HCT116 (cell line): ENCODE data around the gene YIPF1. TPM values are rescaled to one million over a fixed set of nuclear protein-coding genes. Genes with fewer than 3 reads are reported as not detected.
A peak's percentile ranks its signal among the peaks of the same experiment; 100 is the strongest.

Experiments used
- ATAC-seq: fragments of 200-7000 bp; cut with Tn5 transposase; 2 replicates; pipeline ENCODE4 v1.9.1; 2020; ENCODE audit warnings: mild to moderate bottlenecking, moderate library complexity
- BruUV-seq: library from RNA; stranded (reverse); fragments of 400-500 nt; replicated peaks from 2 replicates; lab custom pipeline; 2021; lab: Mats Ljungman, UMichigan
- CTCF ChIA-PET: fragments of 300-600 bp; sonication (Branson Sonifier 250); formaldehyde crosslinking; loops from one replicate; lab custom pipeline; 2021; ENCODE audit warnings: antibody characterized with exemption; lab: Charles Lee
- POLR2A ChIA-PET: fragments of 300-600, 350-600 bp; sonication (Branson Sonifier 250); formaldehyde crosslinking; loops from one replicate; lab custom pipeline; 2021; ENCODE audit warnings: antibody characterized with exemption; lab: Charles Lee
- RAD21 ChIA-PET, 2 experiments: fragments of 300-600 bp; sonication (Branson Sonifier 250); formaldehyde crosslinking; loops; one replicate each; lab custom pipeline; 2023; ENCODE audit warnings: low total read pairs in 2 of 2; ENCODE audit not compliant: uncharacterized antibody in 2 of 2, unreplicated experiment in 2 of 2, low non-redundant PET in 1 of 2; lab: Charles Lee
- DNase-seq: peaks from one replicate; pipeline ENCODE4 v3.0.0-alpha.2; 2010; ENCODE audit warnings: low read depth, low spot score
- H2AFZ ChIP-seq: fragments of 200-600 bp; shearing (Covaris generic), sonication (generic); 2 replicates; pipeline ENCODE4 v1.6.1; 2017; ENCODE audit warnings: low read depth, mixed run types, mixed read lengths, antibody characterized with exemption, low read length; ENCODE audit not compliant: poor library complexity, severe bottlenecking
- H3K27ac ChIP-seq: 2 replicates; pipeline ENCODE4 v1.5.1; 2012; ENCODE audit warnings: low read depth, low read length
- H3K27me3 ChIP-seq: fragments of 200-600 bp; sonication (generic); 2 replicates; pipeline ENCODE4 v1.6.1; 2016; ENCODE audit warnings: mixed run types, low read length, mixed read lengths; ENCODE audit not compliant: insufficient read depth
- H3K36me3 ChIP-seq, 2 experiments: fragments of 200-500 bp in 1 of 2; fragments of 200-600 bp in 1 of 2; sonication (Bioruptor generic) in 1 of 2; sonication (generic) in 1 of 2; 2 replicates each; pipeline versions ENCODE4 v1.5.1 to v1.6.1; 2014 to 2016; ENCODE audit warnings: low read length in 2 of 2, inconsistent platforms in 1 of 2, mixed read lengths in 1 of 2, mixed run types in 1 of 2; ENCODE audit not compliant: insufficient read depth in 2 of 2, control insufficient read depth in 1 of 2
- H3K4me1 ChIP-seq, 2 experiments: fragments of 200-600 bp in 1 of 2; sonication (generic) in 1 of 2; 2 replicates each; pipeline versions ENCODE4 v1.5.1 to v1.6.1; 2012 to 2017; ENCODE audit warnings: low read length in 2 of 2, inconsistent platforms in 1 of 2, mild to moderate bottlenecking in 1 of 2, mixed read lengths in 1 of 2, mixed run types in 1 of 2, moderate library complexity in 1 of 2; ENCODE audit not compliant: insufficient read depth in 2 of 2, control insufficient read depth in 1 of 2
- H3K4me2 ChIP-seq: fragments of 200-600 bp; sonication (generic); 2 replicates; pipeline ENCODE4 v1.6.1; 2017; ENCODE audit warnings: mixed run types, low read length, mixed read lengths
- H3K4me3 ChIP-seq, 2 experiments: fragments of 200-600 bp in 1 of 2; sonication (generic) in 1 of 2; replicated peaks in 1 of 2; 2 replicates each; pipeline ENCODE4 v1.5.1; 2011 to 2016; ENCODE audit warnings: low read length in 2 of 2, control low read depth in 1 of 2, low read depth in 1 of 2, mild to moderate bottlenecking in 1 of 2, mixed read lengths in 1 of 2, mixed run types in 1 of 2
- H3K79me2 ChIP-seq: fragments of 200-600 bp; sonication (generic); 2 replicates; pipeline ENCODE4 v1.6.1; 2017; ENCODE audit warnings: mild to moderate bottlenecking, mixed run types, low read length, moderate library complexity, mixed read lengths; ENCODE audit not compliant: insufficient read depth
- H3K9ac ChIP-seq: fragments of 200-600 bp; sonication (generic); 2 replicates; pipeline ENCODE4 v1.6.1; 2016; ENCODE audit warnings: low read length, mixed read lengths
- H3K9me2 ChIP-seq: fragments of 200-600 bp; sonication (generic), shearing (Covaris generic); 2 replicates; pipeline ENCODE4 v1.6.1; 2017; ENCODE audit warnings: mixed run types, mild to moderate bottlenecking, moderate library complexity; ENCODE audit not compliant: insufficient read depth
- H3K9me3 ChIP-seq, 2 experiments: fragments of 200-500 bp in 1 of 2; fragments of 200-600 bp in 1 of 2; sonication (Bioruptor generic) in 1 of 2; sonication (generic) in 1 of 2; 2 replicates each; pipeline ENCODE4 v1.6.1; 2014 to 2017; ENCODE audit warnings: low read length in 2 of 2, mixed read lengths in 2 of 2, inconsistent platforms in 1 of 2, low read depth in 1 of 2, mild to moderate bottlenecking in 1 of 2, mixed run types in 1 of 2, moderate library complexity in 1 of 2; ENCODE audit not compliant: control insufficient read depth in 1 of 2, insufficient read depth in 1 of 2
- H4K20me1 ChIP-seq: fragments of 200-600 bp; sonication (generic), shearing (Covaris generic); 2 replicates; pipeline ENCODE4 v1.6.1; 2017; ENCODE audit warnings: mixed run types, mild to moderate bottlenecking, moderate library complexity; ENCODE audit not compliant: insufficient read depth
- MAX ChIP-seq: IDR thresholded peaks from 2 replicates; pipeline ENCODE4 v1.6.1; 2012
- POLR2A ChIP-seq: IDR thresholded peaks from 2 replicates; pipeline ENCODE4 v1.7.0; 2011; ENCODE audit warnings: borderline replicate concordance; ENCODE audit not compliant: insufficient read depth, insufficient read length; ENCODE audit errors: extremely low read depth
- RAD21 ChIP-seq: IDR thresholded peaks from 2 replicates; pipeline ENCODE4 v1.6.1; 2012; ENCODE audit warnings: low read depth, mild to moderate bottlenecking
- TCF7L2 ChIP-seq: IDR thresholded peaks from 2 replicates; pipeline ENCODE4 v1.7.0; 2011; ENCODE audit warnings: borderline replicate concordance, inconsistent platforms; ENCODE audit not compliant: insufficient read depth, insufficient read length; ENCODE audit errors: extremely low read depth
- YY1 ChIP-seq: IDR thresholded peaks from 2 replicates; pipeline ENCODE4 v1.6.1; 2011; ENCODE audit warnings: low read length, low read depth, moderate library complexity, mild to moderate bottlenecking; ENCODE audit not compliant: insufficient replicate concordance; ENCODE audit errors: extremely low read depth
- ZFX ChIP-seq: fragments of 450-650 bp; IDR thresholded peaks from 2 replicates; pipeline ENCODE4 v1.6.1; 2017
- intact Hi-C: fragments of 100-400 bp; cut with micrococcal nuclease; formaldehyde crosslinking; loops from 2 replicates; pipeline ENCODE4 v1.10.0; 2022
- total RNA-seq: library from RNA; stranded (reverse); gene quantifications from one replicate; pipeline ENCODE4 v1.2.1, GENCODE V29; 2021; ENCODE audit not compliant: unreplicated experiment

YIPF1 gene
- total RNA-seq, 1 experiment from 2014 or later = 16.4 TPM

DNA sequence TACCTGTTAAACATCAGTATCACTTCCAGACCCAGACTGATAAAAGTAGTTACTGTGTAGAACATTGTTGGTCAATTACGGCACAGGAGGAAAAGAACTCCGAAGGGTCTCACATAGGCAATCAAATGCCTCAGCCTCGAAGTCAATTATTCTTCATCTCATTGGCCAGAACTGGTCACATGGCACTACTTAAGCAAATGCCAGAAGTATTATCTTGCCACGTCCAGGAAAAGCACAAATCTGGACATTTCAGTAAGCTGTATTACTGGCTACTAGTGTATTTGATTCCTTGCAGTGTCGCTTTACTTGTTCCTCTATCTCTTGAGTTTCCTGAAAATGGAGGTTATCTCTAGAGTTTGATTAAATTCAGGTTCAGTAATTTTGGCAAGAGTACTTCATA, 28.7 kb upstream of the YIPF1 start:
- BruUV-seq = no TSS peak
- DNase-seq (no peak), ATAC-seq (no peak)
- no peak overlapping the region for H3K27ac ChIP-seq
- H2AFZ ChIP-seq = no peak overlapping the region
- no peak for TF ChIP-seq POLR2A
- no peak for TF ChIP-seq YY1
- no peak for TF ChIP-seq MAX
- TF ChIP-seq TCF7L2 = no peak
- H3K36me3 ChIP-seq = peaks cover 3 to 12% of the 10 kb centered on the region in 2 experiments
- no peaks in the 10 kb centered on the region for H3K9me2 ChIP-seq
- POLR2A ChIA-PET = interaction anchor here (1.4 kb wide), 1 partner anchor 10 kb away, joined by 3 read pairs; no protein-coding TSS in a partner anchor
- no peaks in the 10 kb centered on the region for H3K27me3 ChIP-seq
- RAD21 ChIA-PET = no interaction called here
- H3K9me3 ChIP-seq = no peaks in the 10 kb centered on the region
- intact Hi-C loops = no loop called here
- no peak overlapping the region for H3K9ac ChIP-seq
- peaks cover 0 to 5% of the 10 kb centered on the region in 2 experiments; a peak in 1 of 4 replicates for H3K4me1 ChIP-seq
- H3K4me3 ChIP-seq = no peak overlapping the region
- no peak overlapping the region for H3K4me2 ChIP-seq
- CTCF ChIA-PET = interaction anchor here (0.5 kb wide), 1 partner anchor 1366 kb away, joined by 3 read pairs; the partner anchor contains the start of gene TUT4
- no peaks in the 10 kb centered on the region for H4K20me1 ChIP-seq
- no peaks in the 10 kb centered on the region for H3K79me2 ChIP-seq

DNA sequence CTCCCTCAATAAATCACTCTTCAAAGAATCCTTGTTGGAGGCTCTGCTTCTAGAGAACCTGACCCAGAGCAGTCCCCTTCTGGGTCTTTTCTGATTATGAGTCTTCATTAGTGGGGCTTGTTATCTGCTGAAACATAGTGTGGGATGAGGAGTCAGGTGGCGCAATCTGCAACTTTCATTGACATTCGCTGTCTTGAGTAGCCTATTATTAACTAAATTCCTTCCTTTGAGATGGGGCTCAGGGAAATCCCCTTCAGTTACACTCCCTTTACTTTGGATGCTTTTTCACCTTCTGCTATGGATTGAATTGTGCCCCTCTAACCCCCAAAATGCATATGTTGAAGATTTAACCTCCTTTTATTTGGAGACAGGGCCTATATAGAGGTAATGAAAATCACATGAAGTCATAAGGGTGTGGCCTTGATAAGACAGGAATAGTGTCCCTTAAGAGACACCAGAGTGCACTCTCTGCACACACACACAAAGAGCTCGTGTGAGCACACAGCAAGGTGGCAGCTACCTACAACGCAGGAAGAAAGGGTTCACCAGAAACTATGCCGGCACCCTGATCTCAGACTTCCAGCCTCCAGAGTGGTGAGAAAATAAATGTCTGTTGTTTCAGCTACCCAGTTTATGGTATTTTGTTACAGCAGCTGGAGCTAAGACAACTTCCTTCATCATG, 23.9 kb upstream of the YIPF1 start:
- Histone ChIP-seq H3K9ac (no peak overlapping the region), H4K20me1 (no peaks in the 10 kb centered on the region), H3K27ac (no peak overlapping the region), H3K4me3 (no peak overlapping the region), H3K36me3 (no peaks in the 10 kb centered on the region), H3K4me2 (no peak overlapping the region), H3K79me2 (no peaks in the 10 kb centered on the region), H3K9me2 (no peaks in the 10 kb centered on the region), H3K9me3 (no peaks in the 10 kb centered on the region), H3K27me3 (no peaks in the 10 kb centered on the region), H2AFZ (no peak overlapping the region), H3K4me1 (no peaks in the 10 kb centered on the region)
- RAD21 ChIA-PET = interaction anchor here in 1 of 2 experiments (1.0 kb wide), 1 partner anchor 46 kb away, joined by 3 read pairs; no protein-coding TSS in a partner anchor
- CTCF ChIA-PET = interaction anchor here (0.6 to 1.4 kb wide), 4 partner anchors 32 to 493 kb away, joined by 3 to 5 read pairs (median 4); partner anchors contain the start of genes IFT25 and LRRC42
- intact Hi-C loops = no loop called here
- BruUV-seq = no TSS peak
- ATAC-seq (0 out of 2 replicates have a peak, but pooled peaks have one; percentile 42), DNase-seq (no peak)
- TF ChIP-seq RAD21 = peak; percentile 42; the same call in 1 of the 2 replicates
- no peak for TF ChIP-seq ZFX
- POLR2A ChIA-PET = no interaction called here
